Tibial nerve (tissue), 4 donors: ENCODE measurements around the gene MUSK.

Experiments
- EP300 ChIP-seq, 2 donors: sonication (generic); formaldehyde crosslinking; IDR thresholded peaks; one replicate each; pipeline ENCODE4 v1.6.1; 2017; ENCODE audit warnings: antibody characterized with exemption in 2 of 2, mild to moderate bottlenecking in 1 of 2
- POLR2A ChIP-seq, 2 donors: fragments of 450-650 bp; IDR thresholded peaks; one replicate each; pipeline ENCODE4 v1.6.1; 2017; ENCODE audit warnings: antibody characterized with exemption in 2 of 2, mild to moderate bottlenecking in 2 of 2, moderate library complexity in 2 of 2
- TF ChIP-seq, protein P1 (sequence below), 5 experiments: fragments of 200-600 bp in 3 of 5; fragments of 450-650 bp in 2 of 5; sonication (generic) in 3 of 5; IDR thresholded peaks; one replicate each; pipeline ENCODE4 v1.5.1; 2016 to 2019; ENCODE audit warnings: antibody characterized with exemption in 5 of 5, mild to moderate bottlenecking in 3 of 5, moderate library complexity in 2 of 5

GRCh38 chr9:110799396-110799795, 130.8 kb downstream of the MUSK start:
- TF ChIP-seq, protein P1, sequence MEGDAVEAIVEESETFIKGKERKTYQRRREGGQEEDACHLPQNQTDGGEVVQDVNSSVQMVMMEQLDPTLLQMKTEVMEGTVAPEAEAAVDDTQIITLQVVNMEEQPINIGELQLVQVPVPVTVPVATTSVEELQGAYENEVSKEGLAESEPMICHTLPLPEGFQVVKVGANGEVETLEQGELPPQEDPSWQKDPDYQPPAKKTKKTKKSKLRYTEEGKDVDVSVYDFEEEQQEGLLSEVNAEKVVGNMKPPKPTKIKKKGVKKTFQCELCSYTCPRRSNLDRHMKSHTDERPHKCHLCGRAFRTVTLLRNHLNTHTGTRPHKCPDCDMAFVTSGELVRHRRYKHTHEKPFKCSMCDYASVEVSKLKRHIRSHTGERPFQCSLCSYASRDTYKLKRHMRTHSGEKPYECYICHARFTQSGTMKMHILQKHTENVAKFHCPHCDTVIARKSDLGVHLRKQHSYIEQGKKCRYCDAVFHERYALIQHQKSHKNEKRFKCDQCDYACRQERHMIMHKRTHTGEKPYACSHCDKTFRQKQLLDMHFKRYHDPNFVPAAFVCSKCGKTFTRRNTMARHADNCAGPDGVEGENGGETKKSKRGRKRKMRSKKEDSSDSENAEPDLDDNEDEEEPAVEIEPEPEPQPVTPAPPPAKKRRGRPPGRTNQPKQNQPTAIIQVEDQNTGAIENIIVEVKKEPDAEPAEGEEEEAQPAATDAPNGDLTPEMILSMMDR (IDR thresholded peaks at IDR 0.05): no peak
- TF ChIP-seq POLR2A (IDR thresholded peaks at IDR 0.05) (no peak), EP300 (IDR thresholded peaks at IDR 0.05) (no peak)
